GM21723 (cell line): ENCODE data around the gene GOLPH3L.
"Not testable (repeated sequence)": the region's sequence is repeated elsewhere in the genome, so short reads cannot be mapped to it uniquely, and the experiment has no call there.

Experiments
- ATAC-seq: cut with Tn5 transposase; IDR thresholded peaks from one replicate; pipeline ENCODE4 v1.9.1; 2021; ENCODE audit warnings: mild to moderate bottlenecking, moderate library complexity; ENCODE audit not compliant: unreplicated experiment

The GOLPH3L gene

DNA sequence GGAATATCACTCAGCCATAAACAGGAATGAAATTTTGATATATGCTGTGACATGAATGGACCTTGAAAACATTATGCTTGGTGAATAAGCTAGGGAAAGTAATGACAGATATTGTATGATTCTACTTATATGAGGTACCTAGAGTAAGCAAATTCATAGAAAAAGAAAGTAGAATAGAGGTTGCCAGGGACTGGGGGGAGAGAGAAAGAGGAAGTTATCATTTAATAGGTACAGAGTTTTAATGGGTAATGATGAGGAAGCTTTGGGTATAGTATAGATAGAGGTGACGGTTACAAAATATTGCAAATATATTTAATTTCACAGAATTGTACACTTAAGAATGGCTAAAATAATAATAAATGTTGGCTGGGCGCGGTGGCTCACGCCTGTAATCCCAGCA lies 36.4 kb downstream of the GOLPH3L start:
- ATAC-seq = no peak

DNA sequence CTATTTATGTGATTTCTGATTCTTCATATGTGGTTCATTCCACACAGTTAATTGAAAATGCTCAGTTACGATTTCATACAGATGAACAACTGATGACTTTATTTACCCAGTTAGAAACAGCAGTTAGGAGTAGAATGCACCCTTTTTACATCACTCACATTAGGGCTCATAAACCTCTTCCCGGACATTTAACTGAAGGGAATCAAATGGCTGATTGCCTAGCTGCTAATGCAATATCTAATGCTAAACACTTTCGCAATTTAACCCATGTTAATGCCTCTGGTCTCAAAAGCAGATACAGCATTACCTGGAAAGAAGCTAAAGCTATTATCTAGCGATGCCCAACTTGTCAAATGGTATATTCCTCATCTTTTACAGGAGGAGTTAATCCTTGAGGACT lies 39.9 kb downstream of the GOLPH3L start:
- ATAC-seq = not testable (repeated sequence)

- ATAC-seq = not testable (repeated sequence)
These were observed 42.3 kb downstream of the GOLPH3L start for GRCh38 chr1:150654635-150655034.

GRCh38 chr1:150650193-150650592 lies 46.8 kb downstream of the GOLPH3L start:
- ATAC-seq = no peak

GRCh38 chr1:150649441-150650075 lies 47.4 kb downstream of the GOLPH3L start:
- ATAC-seq = no peak

DNA sequence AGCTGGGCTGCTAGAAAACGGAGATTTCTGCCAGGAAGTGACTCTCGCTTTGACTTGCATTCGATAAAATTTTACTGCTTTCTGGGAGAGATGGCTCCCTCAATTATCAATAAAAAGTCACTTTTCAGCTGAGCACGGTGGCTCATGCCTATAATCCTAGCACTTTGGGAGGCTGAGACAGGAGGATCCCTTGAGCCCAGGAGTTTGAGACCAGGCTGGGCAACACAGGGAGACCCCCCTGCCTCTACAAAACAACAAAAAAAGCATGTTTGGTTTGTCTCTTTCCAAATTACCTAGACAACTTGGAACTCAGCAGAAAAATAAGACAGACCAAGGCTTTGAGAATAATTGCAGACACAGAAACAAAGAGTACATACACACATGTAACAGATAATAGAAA lies 54.7 kb downstream of the GOLPH3L start:
- ATAC-seq = no peak

- ATAC-seq = not testable (repeated sequence)
These were observed 55.7 kb downstream of the GOLPH3L start for GRCh38 chr1:150641126-150641815.

DNA sequence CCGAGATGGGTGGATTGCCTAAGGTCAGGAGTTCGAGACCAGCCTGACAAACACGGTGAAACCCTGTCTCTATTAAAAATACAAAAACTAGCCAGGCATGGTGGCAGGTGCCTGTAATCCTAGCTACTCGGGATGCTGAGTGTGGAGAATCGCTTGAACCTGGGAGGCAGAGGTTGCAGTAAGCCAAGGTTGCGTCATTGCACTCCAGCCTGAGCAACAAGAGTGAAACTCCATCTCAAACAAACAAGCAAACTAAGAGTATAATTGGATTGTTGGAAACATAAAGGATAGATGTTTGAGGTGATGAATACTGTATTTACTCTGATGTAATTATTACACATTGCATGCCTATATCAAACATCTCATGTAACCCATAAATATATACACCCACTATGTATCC lies 58.5 kb downstream of the GOLPH3L start:
- not testable (repeated sequence) for ATAC-seq

DNA sequence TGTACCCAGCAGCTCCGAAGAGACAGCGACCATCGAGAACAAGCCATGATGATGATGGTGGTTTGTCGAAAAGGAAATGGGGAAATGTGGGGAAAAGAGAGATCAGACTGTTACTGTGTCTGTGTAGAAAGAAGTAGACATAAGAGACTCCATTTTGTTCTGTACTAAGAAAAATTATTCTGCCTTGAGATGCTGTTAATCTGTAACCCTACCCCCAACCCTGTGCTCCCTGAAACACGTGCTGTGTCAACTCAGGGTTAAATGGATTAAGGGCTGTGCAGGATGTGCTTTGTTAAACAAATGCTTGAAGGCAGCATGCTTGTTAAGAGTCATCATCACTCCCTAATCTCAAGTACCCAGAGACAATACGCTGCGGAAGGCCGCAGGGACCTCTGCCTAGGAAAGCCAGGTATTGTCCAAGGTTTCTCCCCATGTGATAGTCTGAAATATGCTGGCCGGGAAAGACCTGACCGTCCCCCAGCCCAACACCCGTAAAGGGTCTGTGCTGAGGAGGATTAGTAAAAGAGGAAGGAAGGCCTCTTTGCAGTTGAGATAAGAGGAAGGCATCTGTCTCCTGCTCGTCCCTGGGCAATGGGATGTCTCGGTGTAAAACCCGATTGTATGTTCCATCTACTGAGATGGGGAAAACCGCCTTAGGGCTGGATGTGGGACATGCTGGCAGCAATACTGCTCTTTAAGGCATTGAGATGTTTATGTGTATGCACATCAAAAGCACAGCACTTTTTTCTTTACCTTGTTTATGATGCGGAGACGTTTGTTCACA lies 61.9 kb downstream of the GOLPH3L start:
- not testable (repeated sequence) for ATAC-seq

GRCh38 chr1:150629115-150629928 lies 67.6 kb downstream of the GOLPH3L start, which contains the start of gene ENSA:
ENSA (minus strand) TSS chr1:150629612; CDS start chr1:150629470, 142 bp downstream.
- peak; percentile 91 for ATAC-seq

DNA sequence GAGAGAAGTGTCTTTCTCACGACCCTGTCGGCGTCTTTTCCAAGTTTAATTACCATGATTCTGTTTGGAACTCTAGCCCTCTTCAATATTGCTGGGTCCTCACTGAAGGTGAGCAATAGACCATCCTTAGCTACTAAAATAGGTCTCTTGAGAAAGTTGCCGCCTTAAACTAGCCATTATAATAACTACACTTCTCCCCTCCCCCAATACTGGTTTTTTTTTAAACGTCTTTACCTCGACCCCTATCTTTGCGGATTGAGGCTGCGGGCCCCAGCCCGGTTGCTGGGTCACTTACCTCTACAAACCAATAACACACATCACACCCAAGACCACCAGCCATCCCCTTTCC lies 68.2 kb downstream of the GOLPH3L start:
- no peak for ATAC-seq

- ATAC-seq = no peak
These were observed 69.0 kb downstream of the GOLPH3L start for GRCh38 chr1:150627826-150628410.

DNA sequence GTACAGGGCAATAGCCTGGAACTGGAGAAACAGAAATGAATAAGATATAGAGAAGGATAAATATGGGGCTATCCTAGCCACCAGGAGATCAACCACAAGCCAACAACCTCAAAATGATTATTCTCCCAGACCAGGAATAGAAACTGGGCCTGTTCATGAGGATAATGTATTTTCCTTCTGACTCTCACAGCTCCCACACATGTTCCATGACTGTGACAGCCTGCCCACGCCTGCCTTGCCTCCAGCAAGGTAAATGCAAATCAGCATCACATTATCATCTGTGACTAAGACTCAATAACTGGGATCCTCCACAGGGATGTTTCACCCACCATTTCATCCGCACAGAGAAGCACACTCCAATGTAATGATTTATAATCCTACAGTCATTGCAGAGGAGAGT lies 70.8 kb downstream of the GOLPH3L start:
- no peak for ATAC-seq

DNA sequence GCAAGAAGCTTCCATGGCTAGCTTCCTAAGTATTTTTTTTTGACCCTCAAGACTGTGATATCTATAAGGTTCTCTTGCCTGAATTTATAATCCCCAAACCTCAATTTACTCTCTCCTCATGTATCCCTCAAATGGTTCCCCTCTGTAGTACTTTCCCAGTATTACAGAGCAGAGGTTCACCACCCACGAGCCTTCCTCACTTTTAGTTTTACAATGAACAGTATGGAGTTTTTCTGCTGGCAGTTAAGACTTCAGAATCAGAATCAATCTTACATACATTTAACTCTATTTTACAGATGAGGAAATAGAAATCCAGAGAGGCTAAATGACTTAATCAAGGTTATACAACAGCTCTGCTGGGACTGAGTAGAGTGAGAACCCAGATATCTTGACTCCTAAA lies 72.4 kb downstream of the GOLPH3L start:
- not testable (repeated sequence) for ATAC-seq

DNA sequence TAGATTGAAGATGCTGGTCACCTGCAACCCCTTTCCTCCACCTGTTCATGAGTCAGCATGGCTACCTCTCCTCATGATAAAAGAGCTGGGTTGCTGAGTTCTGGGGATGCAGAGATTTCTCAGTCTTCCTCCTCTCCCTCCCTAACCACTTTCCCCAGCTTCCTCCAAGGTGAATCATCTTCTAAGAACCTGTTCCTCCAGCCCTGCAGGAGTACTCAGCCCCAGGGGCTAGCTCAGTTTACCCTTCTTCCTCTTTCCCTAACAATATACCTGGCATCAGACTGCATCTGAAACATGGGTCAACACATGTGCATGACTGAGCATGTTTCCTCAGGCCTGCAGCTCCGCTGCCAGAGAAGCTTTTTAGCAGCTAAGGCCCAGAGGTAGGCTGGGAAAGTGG lies 72.8 kb downstream of the GOLPH3L start:
- ATAC-seq = not testable (repeated sequence)

DNA sequence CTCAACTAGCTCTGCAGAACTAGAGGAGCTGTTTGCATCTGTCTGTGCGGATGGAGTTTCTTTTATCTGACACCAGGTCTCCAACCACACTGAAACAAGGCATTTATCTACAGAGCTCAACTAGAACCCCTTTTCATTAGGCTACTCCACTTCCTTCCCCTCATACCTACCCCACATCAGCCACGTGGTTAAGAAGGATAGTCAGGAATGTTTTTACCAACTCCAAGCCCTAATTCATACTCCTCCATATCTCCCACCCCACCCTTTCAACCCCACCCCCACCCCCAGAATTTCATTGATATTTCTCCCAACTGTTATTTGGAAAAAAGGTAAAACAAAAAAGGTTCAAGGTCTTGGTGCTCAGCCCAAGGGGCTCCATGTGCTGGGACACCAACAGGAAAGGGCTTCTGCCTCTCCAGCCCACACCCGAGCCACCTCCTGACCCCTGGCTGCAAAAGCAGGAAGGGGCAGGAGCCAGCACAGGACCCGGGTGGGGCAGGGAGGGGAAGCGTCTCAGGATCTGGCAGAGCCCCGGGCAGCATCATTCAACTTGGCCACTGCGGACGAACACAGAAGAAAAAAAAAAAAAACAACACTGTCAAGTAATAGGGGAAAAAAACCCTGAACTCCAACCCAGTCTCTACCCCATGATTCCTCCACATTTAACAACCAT lies 74.5 kb downstream of the GOLPH3L start:
- ATAC-seq = no peak

DNA sequence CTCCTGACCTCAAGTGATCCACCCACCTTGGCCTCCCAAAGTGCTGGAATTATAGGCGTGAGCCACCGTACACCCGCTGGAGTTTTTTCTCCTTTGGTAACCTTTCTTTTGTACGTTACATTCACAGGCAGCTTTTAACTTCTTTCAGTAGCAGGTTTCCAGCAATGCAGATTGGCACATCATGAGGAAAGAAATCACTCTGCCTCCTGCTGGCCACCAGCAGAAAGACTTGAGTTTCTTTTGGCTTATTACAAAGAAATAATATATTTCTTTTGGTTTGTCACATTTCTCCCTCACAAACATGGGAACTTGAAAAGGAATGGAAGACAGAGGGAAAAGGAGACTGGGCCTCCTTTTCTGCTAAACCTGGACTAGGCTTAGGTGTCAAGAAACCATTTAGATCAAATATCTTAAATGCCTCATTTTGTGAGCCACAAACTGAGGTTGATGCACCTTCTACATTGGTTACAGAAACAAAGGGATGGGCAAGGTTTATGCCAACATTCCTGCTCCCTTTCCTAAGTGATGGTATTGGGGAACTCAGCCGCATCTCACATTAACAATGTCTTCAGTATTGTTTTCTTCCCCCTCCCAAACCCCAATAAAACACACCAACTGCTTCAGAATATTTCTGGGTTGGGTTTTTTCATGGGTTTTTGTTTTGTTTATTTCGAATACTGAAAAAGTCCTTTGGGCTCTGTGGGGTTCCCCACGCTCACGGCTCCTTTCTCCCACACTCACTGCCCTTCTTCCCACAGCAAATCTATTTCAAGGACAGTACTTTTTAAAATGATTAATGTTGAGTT lies 75.3 kb downstream of the GOLPH3L start:
- no peak for ATAC-seq

- ATAC-seq = no peak
These were observed 76.0 kb downstream of the GOLPH3L start for GRCh38 chr1:150620919-150621318.
